HG03354 (cell line): ENCODE measurements around the gene SRBD1.
"Not testable (repeated sequence)": the region's sequence is repeated elsewhere in the genome, so short reads cannot be mapped to it uniquely, and the experiment has no call there.

ENCODE experiments used
- ATAC-seq: cut with Tn5 transposase; IDR thresholded peaks from one replicate; pipeline ENCODE4 v1.9.1; 2021; ENCODE audit warnings: mild to moderate bottlenecking; ENCODE audit not compliant: unreplicated experiment, poor library complexity, severe bottlenecking

Gene SRBD1

GRCh38 chr2:45441571-45441970 is 169.5 kb downstream of the SRBD1 start:
- ATAC-seq: no peak

GRCh38 chr2:45439788-45440773 is 171.0 kb downstream of the SRBD1 start:
- ATAC-seq: peak; percentile 86

GRCh38 chr2:45438872-45439665 is 172.0 kb downstream of the SRBD1 start:
- ATAC-seq: peak; percentile 58

- no peak for ATAC-seq
Measured at GRCh38 chr2:45436456-45436855, 174.6 kb downstream of the SRBD1 start.

- ATAC-seq: no peak
Measured at GRCh38 chr2:45435316-45435715, 175.8 kb downstream of the SRBD1 start.

GRCh38 chr2:45433363-45433762 is 177.7 kb downstream of the SRBD1 start:
- no peak for ATAC-seq

- no peak for ATAC-seq
Measured at GRCh38 chr2:45432406-45432805, 178.7 kb downstream of the SRBD1 start.

GRCh38 chr2:45426025-45426424 is 185.0 kb downstream of the SRBD1 start:
- not testable (repeated sequence) for ATAC-seq

- no peak for ATAC-seq
Measured at GRCh38 chr2:45422921-45423320, 188.1 kb downstream of the SRBD1 start.

GRCh38 chr2:45418532-45418931 is 192.5 kb downstream of the SRBD1 start:
- ATAC-seq: no peak

- no peak for ATAC-seq
Measured at GRCh38 chr2:45415534-45416123, 195.4 kb downstream of the SRBD1 start.

GRCh38 chr2:45412754-45413379 is 198.2 kb downstream of the SRBD1 start:
- ATAC-seq: no peak

GRCh38 chr2:45409677-45410076 is 201.4 kb downstream of the SRBD1 start:
- no peak for ATAC-seq

GRCh38 chr2:45406621-45407020 is 204.4 kb downstream of the SRBD1 start:
- no peak for ATAC-seq

GRCh38 chr2:45404807-45405297 is 206.2 kb downstream of the SRBD1 start:
- ATAC-seq: no peak

- no peak for ATAC-seq
Measured at GRCh38 chr2:45403036-45403435, 208.0 kb downstream of the SRBD1 start.

GRCh38 chr2:45401431-45401922 is 209.6 kb downstream of the SRBD1 start:
- no peak for ATAC-seq

- ATAC-seq: no peak
Measured at GRCh38 chr2:45399040-45399784, 211.9 kb downstream of the SRBD1 start.

GRCh38 chr2:45397292-45397691 is 213.8 kb downstream of the SRBD1 start:
- ATAC-seq: no peak
